ENCODE results near the gene DPEP3. TPM values are rescaled to one million over a fixed set of nuclear protein-coding genes. Genes with fewer than 3 reads are reported as not detected.
"Not testable (repeated sequence)": the region's sequence is repeated elsewhere in the genome, so short reads cannot be mapped to it uniquely, and the experiment has no call there.

DPEP3 gene
- polyA plus RNA-seq, 3 donors = 0.06 to 0.11 TPM; not detected in 1

GRCh38 chr16:67946966-67947558 lies 33.2 kb downstream of the DPEP3 start:
- no peak for DNase-seq (ENCODE audit: low read depth in 3 of 3, low spot score in 2 of 3)

- DNase-seq (ENCODE audit: low read depth in 3 of 3, low spot score in 2 of 3) = no peak
Observed at GRCh38 chr16:67946128-67946569, 34.1 kb downstream of the DPEP3 start.

- DNase-seq (ENCODE audit: low read depth in 3 of 3, low spot score in 2 of 3) = no peak
Observed at GRCh38 chr16:67945392-67945933, 34.8 kb downstream of the DPEP3 start.

GRCh38 chr16:67944690-67945391 lies 35.5 kb downstream of the DPEP3 start:
- no peak for DNase-seq (ENCODE audit: low read depth in 3 of 3, low spot score in 2 of 3)

- DNase-seq (ENCODE audit: low read depth in 3 of 3, low spot score in 2 of 3) = no peak
Observed at GRCh38 chr16:67943619-67944504, 36.4 kb downstream of the DPEP3 start, which contains the start of gene LCAT. LCAT (minus strand) TSS chr16:67944120; CDS start chr16:67944101, 19 bp downstream.

GRCh38 chr16:67943256-67943618 lies 37.1 kb downstream of the DPEP3 start:
- DNase-seq (ENCODE audit: low read depth in 3 of 3, low spot score in 2 of 3) = no peak

- no peak for DNase-seq (ENCODE audit: low read depth in 3 of 3, low spot score in 2 of 3)
Observed at GRCh38 chr16:67942510-67943255, 37.6 kb downstream of the DPEP3 start.

GRCh38 chr16:67942200-67942509 lies 38.1 kb downstream of the DPEP3 start:
- no peak for DNase-seq (ENCODE audit: low read depth in 3 of 3, low spot score in 2 of 3)

- no peak for DNase-seq (ENCODE audit: low read depth in 3 of 3, low spot score in 2 of 3)
Observed at GRCh38 chr16:67941469-67942199, 38.7 kb downstream of the DPEP3 start.

- no peak for DNase-seq (ENCODE audit: low read depth in 3 of 3, low spot score in 2 of 3)
Observed at GRCh38 chr16:67940446-67941089, 39.7 kb downstream of the DPEP3 start.

GRCh38 chr16:67939507-67940445 lies 40.5 kb downstream of the DPEP3 start:
- DNase-seq (ENCODE audit: low read depth in 3 of 3, low spot score in 2 of 3) = no peak

GRCh38 chr16:67937713-67938112 lies 42.6 kb downstream of the DPEP3 start:
- not testable (repeated sequence) for DNase-seq (ENCODE audit: low read depth in 3 of 3, low spot score in 2 of 3)

- peak in 1 of 3 donors; percentile 45 for DNase-seq (ENCODE audit: low read depth in 3 of 3, low spot score in 2 of 3)
Observed at GRCh38 chr16:67936880-67937605, 43.3 kb downstream of the DPEP3 start.

GRCh38 chr16:67936124-67936879 lies 44.0 kb downstream of the DPEP3 start, which contains the start of gene PSMB10:
PSMB10 (minus strand) TSS chr16:67936850; CDS start chr16:67936749, 101 bp downstream.
- peak in 2 of 3 donors; percentile 21 to 38 for DNase-seq (ENCODE audit: low read depth in 3 of 3, low spot score in 2 of 3)

- peak; percentile 85 to 90 (median 88) for DNase-seq (ENCODE audit: low read depth in 3 of 3, low spot score in 2 of 3)
Observed at GRCh38 chr16:67935402-67936123, 44.7 kb downstream of the DPEP3 start.

GRCh38 chr16:67935101-67935401 lies 45.2 kb downstream of the DPEP3 start:
- no peak for DNase-seq (ENCODE audit: low read depth in 3 of 3, low spot score in 2 of 3)
